Testis (tissue), 3 donors: ENCODE data around the gene ORC3. TPM values are rescaled to one million over a fixed set of nuclear protein-coding genes. Genes with fewer than 3 reads are reported as not detected.

Source experiments
- DNase-seq: peaks from one replicate; pipeline ENCODE4 v3.0.0-alpha.2; 2019
- H3K27ac ChIP-seq, 2 donors: fragments of 200-600 bp; sonication (generic); one replicate each; pipeline ENCODE4 v1.5.1; 2019
- H3K27me3 ChIP-seq: fragments of 200-600 bp; sonication (generic); one replicate; pipeline ENCODE4 v1.5.1; 2019
- H3K36me3 ChIP-seq: fragments of 200-600 bp; sonication (generic); one replicate; pipeline ENCODE4 v1.5.1; 2017; ENCODE audit warnings: low read depth; ENCODE audit errors: missing control alignments
- H3K4me1 ChIP-seq: fragments of 200-600 bp; sonication (generic); one replicate; pipeline ENCODE4 v1.5.1; 2019
- H3K4me3 ChIP-seq, 2 donors: fragments of 200-600 bp; sonication (generic); one replicate each; pipeline ENCODE4 v1.5.1; 2017 to 2019
- H3K9me3 ChIP-seq: fragments of 200-600 bp; sonication (generic); one replicate; pipeline ENCODE4 v1.5.1; 2017
- CTCF ChIP-seq, 3 experiments: fragments of 450-650 bp in 2 of 3; fragments of 200-600 bp in 1 of 3; sonication (generic) in 1 of 3; IDR thresholded peaks; one replicate each; pipeline ENCODE4 v1.5.1; 2016 to 2019; ENCODE audit warnings: antibody characterized with exemption in 3 of 3, mild to moderate bottlenecking in 2 of 3, moderate library complexity in 1 of 3
- POLR2A ChIP-seq: fragments of 450-650 bp; IDR thresholded peaks from one replicate; pipeline ENCODE4 v1.6.1; 2017; ENCODE audit warnings: antibody characterized with exemption, mild to moderate bottlenecking, moderate library complexity
- WGBS, 2 donors: methylation state at CpG; one replicate each; pipeline ENCODE4 v1.1.5; 2018; 5-methylcytosine and 5-hydroxymethylcytosine counted together
- intact Hi-C: fragments of 100-400 bp; cut with DNase I; formaldehyde crosslinking; loops from one replicate; pipeline ENCODE4 v1.15.1; 2023; ENCODE audit warnings: low total_unique reads
- polyA plus RNA-seq: library from polyadenylated mRNA; stranded (reverse); fragments of 350-450 nt; fragmentation: Illumina TruSeq; extraction: RNeasy Lipid Tissue Mini Kit (QIAGEN cat#74804); gene quantifications from one replicate; pipeline ENCODE4 v1.2.3, GENCODE V29; 2014; ENCODE audit warnings: low read depth, low replicate concordance; ENCODE audit not compliant: insufficient read depth
- total RNA-seq, 2 donors: library from RNA; depleted of rRNA; stranded (reverse); fragments of >200 nt; gene quantifications; one replicate each; pipeline ENCODE4 v1.2.3, GENCODE V29; 2016

The ORC3 gene
- total and polyA plus RNA-seq, 3 donors from 2014 or later = 38.8 to 50.4 (median 40.5) TPM

DNA sequence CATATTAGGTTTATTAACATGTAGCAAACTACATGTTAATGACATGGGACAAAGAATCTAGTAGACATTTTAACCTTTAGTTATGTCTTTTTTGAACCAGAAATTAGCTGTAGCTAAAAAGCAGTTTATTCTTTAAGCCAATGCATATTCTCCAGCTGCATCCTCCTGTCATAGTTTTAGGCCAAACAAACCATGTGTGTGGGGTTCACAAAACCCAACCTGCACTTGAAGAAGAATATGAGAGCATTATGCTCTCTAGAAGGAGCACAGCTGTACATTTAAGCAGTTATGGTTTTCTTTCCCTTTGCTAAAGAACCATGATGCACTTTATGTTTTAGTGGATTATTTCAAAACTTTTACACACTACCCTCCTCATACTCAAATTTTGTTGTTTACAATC lies 65.9 kb downstream of the ORC3 start:
- TF ChIP-seq CTCF (IDR thresholded peaks at IDR 0.05) = no peak
- no peak for TF ChIP-seq POLR2A
- Histone ChIP-seq H3K36me3 (no peaks in the 10 kb centered on the region), H3K27me3 (no peaks in the 10 kb centered on the region), H3K4me1 (peaks cover 15% of the 10 kb centered on the region), H3K27ac (no peak overlapping the region), H3K9me3 (no peaks in the 10 kb centered on the region), H3K4me3 (no peak overlapping the region)
- intact Hi-C loops = no loop called here
- no peak for DNase-seq

GRCh38 chr6:87656857-87657256 lies 66.9 kb downstream of the ORC3 start:
- intact Hi-C loops = no loop called here
- Histone ChIP-seq H3K4me1 (peaks cover 18% of the 10 kb centered on the region), H3K36me3 (no peaks in the 10 kb centered on the region), H3K27me3 (no peaks in the 10 kb centered on the region), H3K4me3 (no peak overlapping the region), H3K27ac (no peak overlapping the region), H3K9me3 (no peaks in the 10 kb centered on the region)
- TF ChIP-seq CTCF (IDR thresholded peaks at IDR 0.05) (no peak), POLR2A (no peak)
- no peak for DNase-seq

- intact Hi-C loops = no loop called here
- H3K27ac ChIP-seq = peak overlapping the region; percentile 50 to 63
- H3K4me1 ChIP-seq = peaks cover 18% of the 10 kb centered on the region
- peak; percentile 80 for DNase-seq
- TF ChIP-seq CTCF (IDR thresholded peaks at IDR 0.05) = no peak
- no peak for TF ChIP-seq POLR2A
- no peaks in the 10 kb centered on the region for H3K36me3 ChIP-seq
- H3K4me3 ChIP-seq = no peak overlapping the region
- H3K9me3 ChIP-seq = no peaks in the 10 kb centered on the region
- H3K27me3 ChIP-seq = no peaks in the 10 kb centered on the region
Measured at GRCh38 chr6:87658516-87658915, 68.6 kb downstream of the ORC3 start.

DNA sequence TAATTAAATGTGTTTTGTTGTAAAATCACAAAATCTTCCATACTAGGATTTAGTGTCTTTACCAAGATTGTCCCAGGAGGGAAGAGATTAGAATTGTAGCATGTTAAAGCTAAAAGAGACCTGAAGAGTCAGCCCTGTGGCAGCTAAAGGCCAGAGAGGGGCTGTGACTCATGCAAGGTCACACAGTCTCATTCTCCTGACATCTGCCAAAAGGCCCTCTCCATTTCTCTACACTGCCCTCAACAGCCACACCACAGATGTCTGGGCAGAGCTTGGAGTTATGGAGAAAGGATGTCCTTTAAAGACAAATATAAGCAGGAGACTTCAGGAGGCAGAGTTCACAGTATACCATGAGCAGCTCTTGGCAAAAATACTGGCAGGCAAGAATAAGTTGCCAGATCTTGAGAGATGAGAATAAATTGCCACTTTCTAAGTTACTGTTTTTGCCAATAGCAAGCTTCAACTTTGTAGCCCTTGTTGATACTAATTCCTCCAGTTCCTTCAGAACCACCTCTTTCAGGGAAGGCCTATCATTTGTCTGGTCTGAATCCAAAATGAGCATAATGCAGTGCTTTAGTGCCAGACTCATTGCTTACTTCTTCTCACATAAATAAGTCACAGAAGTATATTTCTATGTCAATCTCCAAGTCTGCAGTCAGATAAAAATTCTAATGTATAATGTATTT lies 70.4 kb downstream of the ORC3 start:
- H3K4me3 ChIP-seq = no peak overlapping the region
- intact Hi-C loops = no loop called here
- H3K27me3 ChIP-seq = no peaks in the 10 kb centered on the region
- H3K9me3 ChIP-seq = no peaks in the 10 kb centered on the region
- H3K4me1 ChIP-seq = peaks cover 18% of the 10 kb centered on the region
- H3K36me3 ChIP-seq = no peaks in the 10 kb centered on the region
- peak overlapping the region; percentile 56 to 63 for H3K27ac ChIP-seq
- TF ChIP-seq POLR2A (no peak), CTCF (IDR thresholded peaks at IDR 0.05) (no peak)
- DNase-seq = peak; percentile 20

DNA sequence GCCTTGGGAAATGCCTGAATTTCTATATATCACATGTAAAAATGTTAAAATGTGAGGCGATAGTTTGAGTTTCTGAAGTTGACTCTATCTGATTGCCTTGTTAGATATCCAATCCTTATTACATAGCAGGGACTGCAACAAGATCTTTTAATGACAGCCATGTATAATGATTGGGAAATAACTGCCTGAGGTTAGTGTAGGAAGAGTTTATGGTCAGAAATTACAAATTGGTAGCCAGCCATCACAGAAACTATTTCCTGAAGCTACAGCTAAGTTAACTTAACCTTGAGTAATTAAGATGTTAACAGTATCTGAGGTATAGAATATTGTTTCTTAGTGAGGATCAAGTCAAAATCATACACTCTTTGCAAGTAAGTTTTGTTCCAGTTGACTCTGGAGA lies 71.1 kb downstream of the ORC3 start:
- TF ChIP-seq POLR2A (no peak), CTCF (IDR thresholded peaks at IDR 0.05) (no peak)
- Histone ChIP-seq H3K9me3 (no peaks in the 10 kb centered on the region), H3K4me3 (no peak overlapping the region), H3K27ac (peak overlapping the region; percentile 56 to 63), H3K27me3 (no peaks in the 10 kb centered on the region), H3K36me3 (no peaks in the 10 kb centered on the region), H3K4me1 (peaks cover 18% of the 10 kb centered on the region)
- 66 to 74% methylated on average over 1 of the region's 1 CpG for WGBS, 2 donors
- no peak for DNase-seq
- intact Hi-C loops = no loop called here
